Stimulated activated naive B cell treated with anti-CD40 and anti-IgM and Interleukin-4, amounts not matched to agents 10 μg/mL and 1 μg/mL and 100 μg/mL, for 72 hours (primary cell): ENCODE data around the gene CAMK2N1.

ENCODE experiments used
- ATAC-seq, 2 donors: fragments of 150-1000 bp; cut with Tn5 transposase; replicated peaks; 2 replicates each; pipeline ENCODE4 v1.10.0; 2021; ENCODE audit warnings: moderate library complexity in 1 of 2
- DNase-seq: peaks from one replicate; pipeline ENCODE4 v3.0.0; 2021
- H3K27ac Mint-ChIP-seq: one replicate; pipeline ENCODE4 v1.8.0; 2022; ENCODE audit warnings: mild to moderate bottlenecking, mixed read lengths
- H3K27me3 Mint-ChIP-seq, 2 donors: one replicate each; pipeline ENCODE4 v1.8.0; 2022; ENCODE audit warnings: mixed read lengths in 2 of 2
- H3K36me3 Mint-ChIP-seq, 2 donors: one replicate each; pipeline ENCODE4 v1.8.0; 2022; ENCODE audit warnings: mixed read lengths in 2 of 2, mild to moderate bottlenecking in 1 of 2
- H3K4me1 Mint-ChIP-seq, 2 donors: one replicate each; pipeline ENCODE4 v1.8.0; 2022; ENCODE audit warnings: mixed read lengths in 2 of 2, mild to moderate bottlenecking in 1 of 2
- H3K4me3 Mint-ChIP-seq, 2 donors: one replicate each; pipeline ENCODE4 v1.8.0; 2022; ENCODE audit warnings: mild to moderate bottlenecking in 2 of 2, mixed read lengths in 2 of 2, moderate library complexity in 1 of 2
- H3K9me3 Mint-ChIP-seq, 2 donors: one replicate each; pipeline ENCODE4 v1.8.0; 2022; ENCODE audit warnings: mixed read lengths in 2 of 2, mild to moderate bottlenecking in 1 of 2

The CAMK2N1 gene

DNA sequence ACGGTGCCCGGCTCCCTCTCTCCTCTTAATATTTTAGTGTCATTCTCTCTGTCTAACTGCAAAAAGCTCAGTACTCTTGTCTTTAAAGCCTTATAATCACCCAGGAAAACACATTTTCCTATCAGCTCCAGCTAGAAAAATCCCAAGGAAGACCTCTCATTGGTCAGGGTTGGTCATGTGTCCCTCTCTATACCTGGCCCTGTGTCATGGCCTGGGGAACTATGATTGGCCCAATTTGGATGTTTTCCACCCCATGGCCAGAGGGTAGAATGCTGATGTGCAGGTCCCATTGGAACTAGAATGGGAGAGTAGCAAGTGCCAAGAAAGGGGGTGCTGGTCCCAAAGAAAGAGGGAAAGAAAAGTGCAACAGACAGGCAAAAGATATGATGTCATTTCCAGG is 27.3 kb downstream of the CAMK2N1 start:
- DNase-seq = no peak
- Mint-ChIP-seq H3K4me1 (no peaks in the 10 kb centered on the region), H3K9me3 (peaks cover 0 to 3% of the 10 kb centered on the region in 2 donors), H3K27me3 (peaks cover 27 to 32% of the 10 kb centered on the region in 2 donors), H3K4me3 (no peak overlapping the region), H3K36me3 (no peaks in the 10 kb centered on the region), H3K27ac (no peak overlapping the region)
- no peak for ATAC-seq

DNA sequence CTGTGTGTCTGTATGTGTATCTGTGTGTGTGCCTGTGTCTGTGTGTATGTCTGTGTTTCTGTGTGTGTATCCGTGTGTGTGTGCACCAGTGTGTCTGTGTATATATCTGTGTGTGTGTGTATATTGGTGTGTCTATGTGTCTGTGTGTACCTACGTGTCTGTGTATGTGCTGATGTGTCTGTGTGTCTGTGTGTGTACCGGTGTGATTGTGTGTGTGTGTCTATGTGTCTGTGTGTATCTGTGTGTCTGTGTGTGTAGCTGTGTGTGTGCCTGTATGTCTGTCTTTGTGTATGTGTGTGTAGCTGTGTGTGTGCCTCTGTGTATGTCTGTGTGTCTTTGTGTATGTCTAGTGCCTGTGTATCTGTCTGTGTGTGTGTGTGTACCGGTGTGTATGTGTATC is 32.0 kb downstream of the CAMK2N1 start:
- H3K36me3 Mint-ChIP-seq = no peaks in the 10 kb centered on the region
- DNase-seq = no peak
- H3K4me1 Mint-ChIP-seq = no peaks in the 10 kb centered on the region
- H3K9me3 Mint-ChIP-seq = no peaks in the 10 kb centered on the region
- no peak overlapping the region for H3K27ac Mint-ChIP-seq
- no peak for ATAC-seq
- peaks cover 23% of the 10 kb centered on the region in 2 donors for H3K27me3 Mint-ChIP-seq
- H3K4me3 Mint-ChIP-seq = no peak overlapping the region

DNA sequence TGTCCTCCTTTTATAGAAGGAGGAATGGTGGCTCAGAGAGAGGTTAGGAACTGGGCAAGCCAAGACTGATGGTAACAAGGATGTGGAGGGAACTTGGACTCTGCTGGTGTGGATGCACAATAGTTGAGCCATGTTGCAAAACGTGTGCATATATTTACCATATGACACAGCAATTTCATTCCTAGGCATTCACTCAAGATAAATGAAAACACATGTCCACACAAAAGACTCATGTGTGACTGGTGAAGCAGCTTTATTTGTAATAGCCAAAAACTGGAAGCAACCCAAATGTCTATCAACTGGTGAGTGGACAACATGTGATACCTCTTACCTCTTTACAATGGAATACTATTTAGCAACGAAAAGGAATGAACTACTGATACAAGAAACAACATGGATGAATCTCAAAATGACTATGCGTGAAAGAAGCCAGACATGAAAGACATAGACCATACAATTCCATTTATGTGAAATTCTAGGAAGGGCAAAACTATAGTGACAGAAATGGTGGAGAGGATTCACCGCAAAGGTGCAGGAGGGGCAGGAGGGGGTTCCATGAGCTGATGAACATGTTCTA is 36.2 kb downstream of the CAMK2N1 start:
- Mint-ChIP-seq H3K36me3 (no peaks in the 10 kb centered on the region), H3K27ac (no peak overlapping the region), H3K4me1 (no peaks in the 10 kb centered on the region), H3K4me3 (no peak overlapping the region), H3K27me3 (peaks cover 22 to 33% of the 10 kb centered on the region in 2 donors), H3K9me3 (no peaks in the 10 kb centered on the region)
- ATAC-seq (no peak), DNase-seq (no peak)

DNA sequence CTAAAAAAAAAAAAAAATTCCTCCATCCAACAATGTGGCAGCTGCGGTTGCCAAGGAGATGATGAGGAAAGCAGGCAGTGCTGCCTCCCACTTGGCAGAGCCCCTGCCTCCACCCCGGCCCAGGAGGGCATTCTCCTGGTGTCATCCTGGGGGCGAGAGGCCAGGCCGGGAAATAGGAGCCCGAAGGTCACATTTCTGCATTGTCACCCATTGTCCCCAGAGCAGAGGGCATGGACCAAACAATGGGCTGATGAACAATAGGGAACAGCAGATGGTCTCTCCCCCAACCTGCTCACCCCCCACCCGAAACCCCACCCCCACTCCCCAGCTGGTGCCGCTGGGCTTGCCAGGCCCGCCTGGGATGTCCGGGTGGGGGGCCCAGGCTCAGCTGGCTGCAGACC is 37.3 kb downstream of the CAMK2N1 start:
- Mint-ChIP-seq H3K4me3 (no peak overlapping the region), H3K4me1 (peaks cover 0 to 3% of the 10 kb centered on the region in 2 donors), H3K27ac (no peak overlapping the region), H3K9me3 (no peaks in the 10 kb centered on the region), H3K36me3 (no peaks in the 10 kb centered on the region), H3K27me3 (peaks cover 27 to 40% of the 10 kb centered on the region in 2 donors)
- no peak for ATAC-seq
- no peak for DNase-seq

DNA sequence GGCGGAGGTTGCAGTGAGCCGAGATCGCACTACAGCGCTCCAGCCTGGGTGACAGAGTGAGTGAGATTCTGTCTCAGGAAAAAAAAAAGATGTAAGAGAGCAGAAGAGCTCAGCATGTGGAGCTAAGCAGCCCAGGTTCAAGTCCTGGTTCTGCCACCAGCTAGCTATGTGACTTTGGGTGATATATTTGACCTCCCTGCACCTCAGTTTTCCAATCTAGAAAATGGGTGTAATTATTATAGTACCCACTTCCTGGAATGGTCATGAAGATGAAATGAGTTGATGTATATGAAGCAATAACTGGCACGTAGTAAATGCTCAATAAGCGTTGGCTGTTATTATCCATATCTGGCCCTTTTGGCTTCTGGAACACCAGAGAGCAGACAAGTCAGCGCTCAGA is 38.2 kb downstream of the CAMK2N1 start:
- Mint-ChIP-seq H3K27ac (no peak overlapping the region), H3K9me3 (no peaks in the 10 kb centered on the region), H3K27me3 (peaks cover 30 to 42% of the 10 kb centered on the region in 2 donors), H3K4me1 (peaks cover 0 to 3% of the 10 kb centered on the region in 2 donors), H3K4me3 (no peak overlapping the region), H3K36me3 (no peaks in the 10 kb centered on the region)
- no peak for DNase-seq
- ATAC-seq = no peak

DNA sequence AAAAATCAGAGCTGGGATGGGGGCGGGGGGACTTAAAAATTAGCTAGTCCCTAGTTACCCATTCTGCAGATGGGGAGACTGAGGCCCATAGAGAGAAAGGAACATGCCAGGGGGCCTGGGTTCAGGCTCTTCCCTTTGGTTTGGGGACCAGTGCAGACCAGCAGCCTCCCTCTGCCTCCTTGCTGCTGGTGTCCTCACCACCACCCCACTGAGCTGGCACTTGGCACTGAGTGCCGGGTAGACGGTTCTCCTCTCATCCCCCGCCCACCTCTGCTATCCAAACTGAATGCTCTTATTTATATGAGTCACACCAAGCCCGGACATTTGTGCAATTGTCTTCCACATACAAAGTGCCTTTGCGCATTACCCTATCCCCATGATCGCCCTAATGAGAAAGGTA is 39.2 kb downstream of the CAMK2N1 start:
- no peak overlapping the region for H3K27ac Mint-ChIP-seq
- H3K4me1 Mint-ChIP-seq = peaks cover 0 to 3% of the 10 kb centered on the region in 2 donors
- no peaks in the 10 kb centered on the region for H3K36me3 Mint-ChIP-seq
- no peak for ATAC-seq
- DNase-seq = no peak
- H3K27me3 Mint-ChIP-seq = peaks cover 37 to 42% of the 10 kb centered on the region in 2 donors
- no peaks in the 10 kb centered on the region for H3K9me3 Mint-ChIP-seq
- H3K4me3 Mint-ChIP-seq = no peak overlapping the region

DNA sequence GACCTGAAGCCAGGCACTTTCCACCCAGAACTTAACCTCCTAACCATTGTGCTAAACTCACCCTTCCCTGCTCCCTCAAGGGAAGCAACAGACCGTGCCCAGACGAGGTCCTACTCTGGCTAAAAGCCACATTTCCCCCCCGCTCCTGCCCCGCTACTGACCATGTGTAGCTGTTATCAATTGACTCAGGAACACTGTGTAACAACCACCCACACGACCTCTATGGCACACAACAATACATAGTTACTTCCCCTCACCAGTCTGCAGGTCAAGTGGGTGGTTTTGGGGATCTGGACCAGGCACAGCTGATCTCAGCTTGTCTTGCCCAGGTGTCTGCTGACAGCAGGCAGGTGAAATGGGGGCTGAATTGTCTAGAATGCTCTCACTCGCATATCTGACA is 40.1 kb downstream of the CAMK2N1 start:
- Mint-ChIP-seq H3K27ac (no peak overlapping the region), H3K4me3 (no peak overlapping the region), H3K9me3 (no peaks in the 10 kb centered on the region), H3K4me1 (peaks cover 0 to 3% of the 10 kb centered on the region in 2 donors), H3K27me3 (peaks cover 37 to 40% of the 10 kb centered on the region in 2 donors), H3K36me3 (no peaks in the 10 kb centered on the region)
- DNase-seq (no peak), ATAC-seq (no peak)

DNA sequence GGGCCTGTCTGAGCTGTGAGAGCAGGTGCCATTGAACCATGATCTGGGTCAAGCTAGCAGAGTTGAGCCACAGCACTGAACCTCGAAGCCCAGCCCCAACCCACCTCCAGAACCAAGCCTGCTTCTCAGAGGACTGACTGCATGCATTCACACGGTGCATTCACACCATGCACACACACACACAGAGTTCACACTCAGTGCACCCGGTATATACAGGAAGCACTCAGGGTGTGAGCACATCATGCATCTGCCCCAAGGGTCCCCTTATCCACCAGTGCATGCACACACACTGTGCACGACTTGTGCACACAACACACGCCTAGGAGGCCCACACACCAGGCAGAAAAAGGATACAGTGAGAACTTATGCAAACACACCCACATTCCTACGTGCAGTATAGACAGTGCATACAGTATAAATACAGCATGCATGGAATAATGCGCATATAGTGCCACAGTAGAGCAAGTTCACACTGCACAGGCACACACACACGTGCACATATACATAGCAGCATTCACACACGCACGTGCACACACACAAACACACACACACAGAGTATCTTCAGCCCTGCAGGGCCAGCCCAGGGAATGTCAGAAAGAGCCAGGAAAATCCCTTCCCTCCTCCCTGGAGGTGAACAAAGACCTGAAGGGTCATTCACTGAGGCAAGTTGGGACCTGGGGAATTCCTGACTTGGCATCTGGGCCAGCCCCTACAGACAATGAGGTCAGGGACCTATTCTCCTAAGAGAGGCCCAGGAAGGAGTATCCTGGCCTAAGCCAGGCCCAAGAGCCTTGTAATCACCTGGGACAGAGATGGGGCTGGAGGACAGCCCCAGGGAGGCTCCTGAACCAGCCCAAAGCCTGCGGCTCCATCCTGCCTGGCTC is 42.1 kb downstream of the CAMK2N1 start:
- H3K36me3 Mint-ChIP-seq = no peaks in the 10 kb centered on the region
- peaks cover 0 to 3% of the 10 kb centered on the region in 2 donors for H3K4me1 Mint-ChIP-seq

DNA sequence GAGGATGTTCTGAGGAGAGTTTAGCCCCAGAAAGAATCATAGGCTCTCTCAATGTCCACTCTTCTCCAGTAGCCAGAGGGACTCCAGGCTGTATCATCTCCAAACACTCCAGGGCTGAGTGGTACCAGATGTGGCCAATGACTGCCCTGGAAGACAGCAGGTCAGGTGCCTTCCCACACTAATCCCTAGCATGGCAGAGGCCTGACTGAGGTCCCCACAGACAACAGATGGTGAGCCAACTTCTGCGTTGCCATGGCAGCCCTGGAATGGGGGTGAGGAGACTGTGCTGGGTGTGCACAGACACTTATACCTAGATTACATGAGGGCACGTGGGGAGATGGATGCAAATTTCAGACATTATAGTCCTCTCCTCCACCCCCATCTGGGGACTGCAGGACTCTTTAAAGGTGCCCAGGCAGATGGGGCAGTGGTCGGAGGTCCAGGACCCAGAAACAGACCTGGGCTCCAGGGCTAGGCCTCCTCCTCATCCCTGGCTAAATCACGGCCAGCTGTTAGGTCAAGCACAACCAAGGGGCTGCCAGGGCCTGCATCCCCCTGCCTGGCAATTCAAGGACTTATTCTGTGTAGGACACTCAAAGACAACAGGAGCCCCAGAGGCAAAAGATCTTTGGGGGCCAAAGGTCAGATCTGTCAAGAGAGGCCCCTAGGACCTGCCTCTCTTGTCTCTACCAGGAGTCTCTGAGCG is 42.9 kb downstream of the CAMK2N1 start:
- H3K27ac Mint-ChIP-seq = no peak overlapping the region
- ATAC-seq (no peak), DNase-seq (no peak)
- peaks cover 0 to 3% of the 10 kb centered on the region in 2 donors for H3K4me1 Mint-ChIP-seq
- H3K4me3 Mint-ChIP-seq = no peak overlapping the region
- H3K36me3 Mint-ChIP-seq = no peaks in the 10 kb centered on the region
- peaks cover 0 to 4% of the 10 kb centered on the region in 2 donors for H3K9me3 Mint-ChIP-seq
- peaks cover 28 to 31% of the 10 kb centered on the region in 2 donors for H3K27me3 Mint-ChIP-seq

More for the DNA sequence above, 42.1 kb downstream of the CAMK2N1 start:
- H3K9me3 Mint-ChIP-seq = peaks cover 0 to 4% of the 10 kb centered on the region in 2 donors
- DNase-seq (no peak), ATAC-seq (no peak)
- no peak overlapping the region for H3K4me3 Mint-ChIP-seq
- peaks cover 25 to 31% of the 10 kb centered on the region in 2 donors for H3K27me3 Mint-ChIP-seq
- H3K27ac Mint-ChIP-seq = peak overlapping the region; percentile 14

DNA sequence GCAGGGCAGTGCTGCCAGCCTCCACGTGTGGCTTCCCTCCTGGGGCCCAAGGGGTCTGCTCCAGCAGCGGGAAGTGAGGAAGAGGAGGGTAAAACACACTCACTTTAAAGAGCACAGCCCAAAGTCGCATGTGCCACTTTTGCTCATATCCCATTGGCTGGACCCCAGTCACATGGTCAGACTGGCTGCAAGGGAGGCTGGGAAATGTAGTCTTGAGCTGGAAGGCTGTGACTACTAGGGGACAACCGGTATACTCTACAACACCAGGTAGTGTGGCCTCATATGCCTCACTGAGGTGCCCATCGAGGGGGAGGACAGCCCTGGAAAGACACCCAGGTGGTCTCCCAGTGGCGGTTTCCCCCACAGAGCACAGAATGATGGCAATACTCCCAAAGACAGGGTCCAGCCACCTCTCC is 45.2 kb downstream of the CAMK2N1 start:
- peaks cover 27 to 31% of the 10 kb centered on the region in 2 donors for H3K27me3 Mint-ChIP-seq
- H3K27ac Mint-ChIP-seq = no peak overlapping the region
- no peak overlapping the region for H3K4me3 Mint-ChIP-seq
- peaks cover 0 to 4% of the 10 kb centered on the region in 2 donors for H3K9me3 Mint-ChIP-seq
- peak; percentile 24 for DNase-seq
- H3K36me3 Mint-ChIP-seq = no peaks in the 10 kb centered on the region
- ATAC-seq = peak; percentile 71 to 85
- peaks cover 0 to 3% of the 10 kb centered on the region in 2 donors for H3K4me1 Mint-ChIP-seq

DNA sequence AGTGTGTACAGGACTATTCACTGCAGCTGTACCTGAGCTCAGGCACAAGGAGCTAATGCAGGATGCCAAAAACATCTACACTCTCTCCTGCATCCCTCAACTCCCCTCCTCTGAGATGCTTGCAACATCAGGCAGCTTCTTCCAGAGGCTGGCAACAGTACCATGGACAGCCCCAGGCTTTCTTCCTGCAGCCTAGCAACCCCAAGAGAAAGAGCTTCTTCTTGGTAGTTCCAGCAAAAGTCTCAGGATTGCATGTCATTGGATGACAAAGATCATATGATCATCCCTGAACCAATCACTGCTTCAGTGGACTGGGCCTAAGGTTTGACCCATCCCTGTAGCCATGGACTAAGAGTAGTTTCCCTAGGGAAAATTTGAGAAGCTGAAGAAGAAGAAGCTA is 46.7 kb downstream of the CAMK2N1 start:
- DNase-seq = no peak
- Mint-ChIP-seq H3K27me3 (peaks cover 41 to 43% of the 10 kb centered on the region in 2 donors), H3K36me3 (no peaks in the 10 kb centered on the region), H3K27ac (no peak overlapping the region), H3K9me3 (peaks cover 0 to 4% of the 10 kb centered on the region in 2 donors), H3K4me1 (peaks cover 0 to 3% of the 10 kb centered on the region in 2 donors), H3K4me3 (no peak overlapping the region)
- no peak for ATAC-seq

DNA sequence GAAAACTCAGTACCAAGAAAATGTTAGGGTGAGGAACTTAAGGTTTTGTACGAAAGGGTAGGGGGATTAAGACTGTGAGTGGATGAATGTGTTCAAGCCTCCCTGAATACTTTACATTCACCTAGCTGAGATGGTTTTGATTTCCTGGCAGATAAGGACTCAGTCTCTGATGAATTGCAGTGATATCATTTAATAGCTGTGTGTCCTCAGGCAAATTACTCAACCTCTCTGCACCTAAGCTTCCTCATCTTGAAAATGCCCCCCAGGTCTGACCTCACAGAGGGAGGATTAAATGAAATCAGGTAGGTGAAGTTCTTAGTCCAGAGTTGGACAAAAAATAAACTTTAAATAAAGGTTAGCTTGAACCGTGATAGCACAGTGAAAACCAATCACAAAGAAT is 48.4 kb downstream of the CAMK2N1 start:
- DNase-seq (no peak), ATAC-seq (no peak)
- H3K27ac Mint-ChIP-seq = no peak overlapping the region
- H3K27me3 Mint-ChIP-seq = peaks cover 44 to 46% of the 10 kb centered on the region in 2 donors
- H3K4me1 Mint-ChIP-seq = no peaks in the 10 kb centered on the region
- H3K36me3 Mint-ChIP-seq = no peaks in the 10 kb centered on the region
- no peak overlapping the region for H3K4me3 Mint-ChIP-seq
- peaks cover 0 to 4% of the 10 kb centered on the region in 2 donors for H3K9me3 Mint-ChIP-seq

DNA sequence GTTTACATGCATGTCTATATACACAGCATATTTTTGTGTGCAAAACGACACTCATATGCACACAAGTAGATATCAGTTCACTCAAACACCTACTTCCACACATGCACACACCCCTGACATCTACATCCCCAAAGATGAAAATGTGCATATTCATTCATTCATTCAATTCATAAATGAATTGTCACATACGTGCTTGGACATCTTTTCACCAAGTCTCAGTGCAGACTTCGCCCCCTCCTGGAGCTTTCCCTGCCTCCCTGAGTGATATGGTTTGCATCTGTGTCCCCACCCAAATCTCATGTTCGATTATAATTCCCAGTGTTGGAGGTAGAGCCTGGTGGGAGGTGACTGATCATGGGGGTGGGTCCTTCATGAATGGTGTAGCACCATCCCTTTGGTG is 53.1 kb downstream of the CAMK2N1 start:
- Mint-ChIP-seq H3K27me3 (peaks cover 68 to 75% of the 10 kb centered on the region in 2 donors), H3K27ac (no peak overlapping the region), H3K4me3 (no peak overlapping the region), H3K9me3 (no peaks in the 10 kb centered on the region), H3K36me3 (no peaks in the 10 kb centered on the region), H3K4me1 (no peaks in the 10 kb centered on the region)
- ATAC-seq (no peak), DNase-seq (no peak)
